IPS-NIHi11 (cell line): ENCODE results near the gene FEZ2.

Experiments used
- DNase-seq: peaks from one replicate; pipeline ENCODE4 v3.0.0; 2012; ENCODE audit warnings: mixed read lengths, low spot score

FEZ2 gene

DNA sequence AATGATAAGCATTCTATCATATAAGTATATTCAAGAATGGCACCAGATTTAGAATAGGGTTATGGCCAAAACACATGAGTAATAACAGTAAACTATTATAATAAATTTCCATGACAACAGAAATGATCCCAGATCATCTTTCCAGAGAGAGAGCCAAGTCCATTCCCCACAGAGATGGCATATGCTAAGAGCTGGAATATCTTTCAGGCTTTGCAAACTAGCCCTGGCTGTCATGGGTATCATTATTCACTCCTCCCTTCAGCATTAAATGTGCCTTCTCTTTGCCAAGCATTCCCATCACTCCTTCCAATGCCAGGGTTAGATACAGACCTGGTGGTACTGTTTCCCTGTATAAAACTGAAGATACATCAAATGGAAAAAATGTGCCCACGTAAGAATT is 10.9 kb downstream of the FEZ2 start:
- no peak for DNase-seq

GRCh38 chr2:36586672-36587071 is 11.3 kb downstream of the FEZ2 start:
- DNase-seq, result no peak

DNA sequence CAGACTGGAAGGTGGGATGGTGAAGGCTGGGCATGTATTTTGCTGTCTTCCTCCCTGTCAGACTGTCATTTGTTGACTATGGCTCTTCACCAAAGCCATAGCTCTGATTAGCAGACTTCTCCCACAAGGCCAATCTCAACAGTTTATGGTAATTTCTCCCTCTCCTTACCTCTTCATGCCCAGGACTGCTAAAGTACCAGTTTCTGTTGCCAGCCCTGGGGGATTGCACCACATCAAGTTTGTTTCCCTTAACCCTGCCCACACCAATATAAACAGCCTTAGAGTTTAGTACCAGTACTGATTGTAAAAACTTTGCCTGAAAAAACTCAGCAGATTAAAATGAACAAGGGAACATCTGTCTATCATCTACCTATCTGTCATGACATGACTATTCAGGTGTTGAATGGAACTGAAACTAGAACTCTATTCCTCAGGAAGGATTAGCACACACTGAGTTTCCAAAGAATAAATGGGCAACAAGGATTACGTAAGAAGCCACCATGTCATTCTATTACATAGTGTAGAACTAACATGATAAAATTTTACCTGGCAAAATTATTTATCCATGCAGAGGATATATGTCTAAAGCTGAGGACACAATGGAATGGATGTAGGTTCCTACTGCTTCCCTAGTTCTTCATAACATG is 13.7 kb downstream of the FEZ2 start:
- no peak for DNase-seq

DNA sequence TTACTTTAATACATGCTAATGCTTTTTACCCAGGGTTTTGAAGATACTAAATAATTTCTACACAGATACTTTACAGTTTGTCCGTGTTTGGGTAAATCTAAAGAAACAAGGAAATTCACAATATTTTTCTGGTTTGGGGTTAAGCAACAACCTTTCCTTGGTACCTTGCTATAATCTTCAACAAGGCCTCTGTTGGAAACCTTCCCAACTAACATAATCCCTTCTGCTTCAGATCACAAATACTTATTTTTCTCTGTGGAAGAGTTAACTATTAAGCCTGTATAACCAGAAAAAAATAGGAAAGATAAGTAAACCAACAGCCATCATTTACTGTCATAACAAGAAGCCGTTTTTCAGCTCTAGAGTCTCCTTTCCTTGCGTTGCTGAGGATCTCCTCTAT is 15.0 kb downstream of the FEZ2 start:
- DNase-seq, result no peak

GRCh38 chr2:36582538-36582937 is 15.4 kb downstream of the FEZ2 start:
- DNase-seq, result no peak

- no peak for DNase-seq
Observed at GRCh38 chr2:36579297-36579664, 18.7 kb downstream of the FEZ2 start.

- DNase-seq, result no peak
Observed at GRCh38 chr2:36578343-36579296, 19.3 kb downstream of the FEZ2 start.

GRCh38 chr2:36577884-36578283 is 20.1 kb downstream of the FEZ2 start:
- no peak for DNase-seq

DNA sequence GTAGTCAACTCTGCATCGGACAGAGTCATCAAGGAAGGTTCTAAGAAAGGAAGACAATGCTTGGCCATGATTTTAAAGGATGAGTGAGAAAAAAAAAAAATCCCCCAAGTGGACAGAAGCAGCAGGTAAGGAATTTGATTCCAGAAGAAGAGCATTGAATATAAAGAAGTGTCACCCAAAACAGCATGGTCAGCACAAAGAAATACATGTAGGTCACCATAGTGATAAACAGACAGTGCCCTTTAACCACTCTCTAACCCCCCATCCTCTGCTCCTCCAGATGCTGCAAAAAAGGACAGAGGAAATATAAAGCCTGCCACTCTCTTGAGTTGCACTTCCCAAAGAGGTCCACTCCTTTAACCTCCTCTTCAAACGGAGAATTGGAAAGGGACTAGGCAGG is 23.4 kb downstream of the FEZ2 start:
- no peak for DNase-seq

GRCh38 chr2:36573165-36573564 is 24.8 kb downstream of the FEZ2 start:
- DNase-seq, result no peak

DNA sequence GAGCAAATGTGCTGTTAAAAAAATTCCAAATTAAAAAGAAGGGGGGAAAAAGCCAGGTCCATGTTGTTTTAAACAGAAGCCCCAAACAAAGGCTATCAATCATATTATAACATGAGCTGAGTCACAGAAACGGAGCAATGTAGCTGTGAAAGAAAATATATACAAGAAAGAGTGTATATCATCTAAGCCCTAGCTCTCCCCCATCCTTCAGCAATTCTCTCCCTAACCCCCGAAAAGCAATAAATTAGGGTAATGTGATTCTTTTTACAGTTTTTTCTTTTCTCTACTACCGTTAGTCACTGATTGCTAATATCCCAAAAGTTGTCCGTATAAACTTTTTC is 25.3 kb downstream of the FEZ2 start:
- DNase-seq, result no peak

DNA sequence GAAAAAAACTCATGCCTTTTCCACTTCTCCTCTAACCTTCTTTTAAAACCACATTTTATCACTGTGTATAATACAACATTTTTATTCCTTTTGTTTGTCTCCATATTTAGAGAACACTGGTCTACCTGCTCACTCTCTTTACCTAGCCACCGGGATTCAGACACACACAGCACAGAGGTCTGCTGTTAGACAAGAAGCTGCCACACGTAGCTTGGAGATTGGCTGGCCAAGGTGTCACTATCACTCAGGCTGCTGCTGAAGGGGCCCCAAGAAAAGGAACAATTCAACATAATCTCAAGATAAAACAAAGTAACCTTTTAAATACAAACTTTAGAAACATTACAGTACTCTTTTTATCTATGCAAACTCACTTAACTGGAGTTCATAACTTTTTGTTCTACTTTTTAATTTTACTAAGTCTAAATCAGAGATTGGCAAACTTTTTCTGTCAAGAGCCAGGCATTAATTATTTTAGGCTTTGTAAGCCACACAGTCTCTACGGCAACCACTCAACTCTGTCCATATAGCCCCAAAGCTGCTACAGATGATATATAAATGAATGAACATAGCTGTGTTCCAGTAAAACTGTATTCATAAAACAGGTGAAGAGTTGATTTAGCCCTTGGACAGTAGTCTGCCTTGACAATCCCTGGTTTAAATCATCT is 25.8 kb downstream of the FEZ2 start:
- DNase-seq, result no peak

GRCh38 chr2:36570416-36570815 is 27.6 kb downstream of the FEZ2 start:
- DNase-seq, result no peak

DNA sequence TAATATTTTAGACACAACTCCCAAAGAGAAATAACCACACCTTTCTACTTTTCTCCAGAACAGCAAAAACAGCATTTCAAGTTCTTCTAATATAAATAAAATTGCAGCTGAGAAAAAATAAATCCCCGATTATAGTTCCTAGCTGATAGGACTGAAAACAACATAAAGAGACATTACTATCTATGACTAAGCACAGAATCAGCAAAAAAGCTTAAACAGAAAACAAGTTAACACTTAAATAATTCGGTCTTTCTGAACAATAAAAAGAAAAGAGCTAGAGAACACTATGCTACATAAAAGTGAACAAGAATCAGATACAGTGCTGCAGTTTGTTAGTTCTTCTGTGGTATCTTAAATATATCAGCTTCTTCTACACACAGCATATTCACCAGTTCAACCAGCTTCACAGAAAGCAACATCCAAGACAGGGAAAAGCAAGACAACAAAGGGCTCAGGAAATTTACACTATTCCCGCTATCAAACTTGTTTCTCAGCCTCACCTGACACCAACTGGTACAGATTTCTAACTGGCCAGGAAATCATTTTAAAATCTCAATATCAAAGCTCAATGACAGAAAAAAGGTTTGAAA is 28.6 kb downstream of the FEZ2 start:
- DNase-seq, result no peak

DNA sequence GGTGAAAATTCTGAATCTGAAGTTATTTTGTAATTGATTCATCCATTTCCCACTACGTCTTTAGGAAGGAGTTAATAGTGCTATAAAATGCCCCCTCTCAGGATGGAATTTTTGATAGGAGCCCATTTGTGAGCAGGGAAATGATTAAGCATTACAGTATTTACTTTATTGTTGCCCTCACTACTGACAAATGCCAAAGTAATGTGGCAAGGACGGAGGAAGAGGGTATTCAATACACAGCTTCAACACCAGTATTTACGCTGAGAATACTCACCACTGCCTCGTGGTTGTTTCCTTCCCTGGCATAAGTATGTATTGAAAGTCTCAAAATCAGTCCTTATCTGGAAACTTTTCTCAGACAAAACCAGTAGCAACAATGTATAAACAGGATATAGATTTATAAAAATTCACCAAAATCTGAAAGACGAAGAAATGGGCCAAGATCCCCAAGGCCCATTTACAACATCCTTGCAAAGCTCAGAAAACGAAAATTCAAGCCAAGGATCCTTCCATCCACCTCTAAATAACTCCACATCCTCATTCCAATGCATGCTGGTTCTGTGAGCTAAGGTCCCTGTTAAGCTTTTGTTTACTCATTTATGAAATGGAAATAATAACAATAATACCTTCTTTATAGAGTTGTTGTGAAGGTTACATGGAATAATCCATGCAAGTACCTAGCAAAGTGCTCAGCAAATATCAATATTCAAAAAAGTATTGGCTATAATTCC is 29.3 kb downstream of the FEZ2 start:
- DNase-seq, result no peak

GRCh38 chr2:36567711-36568408 is 30.1 kb downstream of the FEZ2 start:
- no peak for DNase-seq

DNA sequence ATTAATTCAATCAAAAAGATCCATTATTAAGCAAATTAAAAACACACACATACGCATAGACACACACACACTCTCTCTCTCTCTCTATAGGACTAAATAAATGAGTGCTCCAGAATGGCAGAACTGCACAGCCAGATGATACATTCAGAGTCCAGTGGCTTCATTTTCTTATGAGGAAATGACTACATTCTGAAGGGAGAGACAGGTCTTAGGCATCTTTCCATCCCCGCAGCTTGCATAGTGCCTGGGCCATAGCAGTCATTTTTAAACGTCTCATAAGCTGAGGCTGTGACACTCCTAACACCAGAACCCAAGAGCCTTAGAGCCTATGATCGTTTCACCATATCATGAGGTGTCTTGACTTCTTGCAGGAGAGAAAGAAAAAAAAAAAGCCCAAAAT is 31.1 kb downstream of the FEZ2 start:
- DNase-seq, result no peak

DNA sequence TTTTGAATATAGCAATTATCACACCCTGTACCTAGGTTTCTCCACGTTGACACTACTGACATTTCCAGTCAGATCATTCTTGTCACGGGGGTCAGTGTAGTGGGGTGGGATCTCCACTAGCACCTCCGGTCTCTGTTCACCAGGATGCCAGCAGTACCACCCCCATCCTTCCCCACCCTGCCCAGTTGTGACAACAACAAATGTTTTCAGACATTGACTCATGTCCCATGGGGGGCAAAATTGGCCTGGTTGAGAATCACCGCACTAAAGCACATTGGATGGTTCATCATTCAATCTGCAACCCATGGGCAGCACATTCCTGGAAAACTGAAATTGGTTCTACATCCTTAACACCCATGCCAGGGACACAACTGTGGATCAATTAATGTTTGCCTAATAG is 32.3 kb downstream of the FEZ2 start:
- no peak for DNase-seq

DNA sequence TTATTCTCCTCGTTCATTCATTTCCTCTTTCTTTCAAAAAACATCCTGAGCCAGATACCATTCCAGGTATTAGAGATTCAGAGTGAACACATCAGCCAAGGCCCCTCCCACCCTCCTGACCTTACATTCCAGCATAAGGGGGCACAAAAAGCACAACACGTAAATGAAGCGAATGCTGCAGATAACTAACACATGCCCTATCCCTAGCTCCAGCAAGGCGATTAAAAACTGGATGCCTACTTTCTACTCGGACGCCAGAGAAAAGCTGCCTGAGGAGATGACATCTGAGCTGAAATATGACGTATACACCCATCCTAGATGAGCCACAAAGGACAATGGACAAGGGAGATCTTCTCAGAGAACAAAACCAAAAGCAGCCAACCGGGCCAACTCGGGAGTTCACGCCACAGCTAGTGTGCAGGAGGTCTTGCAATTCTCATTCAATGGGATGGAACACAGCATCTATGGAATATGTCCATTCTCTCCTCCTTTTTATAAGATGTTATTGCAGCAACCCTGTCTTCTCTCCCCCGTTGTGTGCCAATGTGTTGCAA is 33.5 kb downstream of the FEZ2 start:
- DNase-seq, result no peak

DNA sequence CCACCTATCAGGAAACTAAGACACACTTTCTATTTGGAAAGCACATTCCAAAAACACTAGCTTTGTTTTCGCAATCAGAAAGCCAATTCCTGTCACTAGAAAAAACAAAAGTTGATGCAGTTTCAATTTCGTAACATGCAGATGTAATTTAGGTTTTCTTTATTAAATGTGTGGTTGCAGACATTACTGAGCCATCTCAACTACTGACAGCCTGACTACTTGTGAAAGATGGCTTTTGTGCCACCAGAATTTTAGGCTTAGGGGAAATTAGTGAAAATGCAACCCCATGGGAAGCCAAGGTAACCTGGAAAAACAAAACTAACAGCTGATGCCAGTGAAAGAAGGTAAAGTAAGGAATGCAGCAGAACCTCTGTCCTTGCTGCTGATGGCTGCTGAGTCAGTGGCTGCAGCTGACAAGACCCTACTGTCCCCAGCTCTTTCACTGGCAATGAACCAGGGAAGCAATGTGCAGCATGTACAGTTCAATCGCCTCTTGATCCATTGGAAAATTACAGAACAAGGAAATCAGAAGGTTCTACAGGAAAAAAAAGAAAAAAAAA is 34.9 kb downstream of the FEZ2 start:
- DNase-seq, result no peak

DNA sequence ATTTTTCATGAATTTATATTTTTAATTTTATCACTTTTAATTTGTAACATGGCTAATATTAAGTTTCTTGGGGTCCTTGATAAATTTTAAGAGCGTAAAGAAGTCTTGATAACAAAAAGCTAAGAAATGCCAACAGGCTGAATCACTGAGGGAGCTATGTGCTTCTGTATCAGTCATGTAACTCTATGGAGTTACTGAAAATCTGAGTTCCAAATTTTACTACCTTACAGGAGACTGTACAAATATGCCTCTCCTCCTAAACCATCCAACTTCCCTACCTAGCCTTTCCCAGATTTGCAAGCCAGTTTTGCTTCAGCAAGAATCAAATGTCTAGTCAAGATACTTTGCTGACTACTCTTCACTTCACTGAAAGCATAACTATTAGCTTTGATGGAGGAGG is 35.7 kb downstream of the FEZ2 start:
- no peak for DNase-seq
